NCI-H1694 (cell line): ENCODE measurements around the gene NR5A1.

ENCODE experiments used
- DNase-seq: peaks from one replicate; lab custom pipeline; 2025; lab: John Stamatoyannopoulos, UW

NR5A1 gene

DNA sequence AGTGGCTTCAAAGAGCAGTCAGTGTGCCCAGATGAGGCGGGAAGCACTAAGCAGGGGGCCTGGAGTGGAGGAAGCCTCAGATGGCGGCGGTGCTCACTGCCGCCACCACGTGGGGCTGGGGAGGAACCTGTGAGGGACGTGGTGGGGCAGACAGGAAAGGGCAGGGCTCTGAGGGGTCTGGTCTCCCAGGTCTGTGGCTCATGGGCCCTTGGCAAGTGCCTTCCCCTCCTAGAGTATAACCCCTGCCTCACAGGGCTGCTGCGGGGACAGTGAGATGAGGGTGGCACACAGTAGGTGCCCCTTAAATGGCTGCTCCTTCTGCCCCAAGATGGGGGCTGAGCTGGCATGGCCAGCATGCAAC, 26.6 kb downstream of the NR5A1 start:
- no peak for DNase-seq

- DNase-seq, result no peak
Observed at GRCh38 chr9:124479947-124480620, 27.1 kb downstream of the NR5A1 start.

DNA sequence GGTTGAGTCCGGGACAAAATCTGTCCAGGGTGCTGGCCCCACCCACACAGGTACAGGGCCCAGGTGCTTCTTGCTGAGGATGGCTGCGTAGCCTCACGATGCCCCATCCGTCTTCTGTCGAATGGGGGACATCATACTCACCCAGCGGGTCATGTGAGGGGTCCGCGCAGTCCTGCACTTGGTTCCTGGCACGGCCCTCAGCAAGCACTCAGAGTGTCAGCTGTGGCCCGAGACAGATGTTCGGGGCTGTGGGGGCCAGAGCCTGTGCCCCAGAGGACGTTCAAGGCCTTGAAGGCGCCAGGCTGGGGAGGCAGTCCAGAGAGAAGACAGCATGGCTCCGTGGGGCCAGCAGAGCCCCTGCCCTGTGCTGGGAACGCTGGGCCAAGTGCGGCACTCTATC, 27.8 kb downstream of the NR5A1 start:
- no peak for DNase-seq

DNA sequence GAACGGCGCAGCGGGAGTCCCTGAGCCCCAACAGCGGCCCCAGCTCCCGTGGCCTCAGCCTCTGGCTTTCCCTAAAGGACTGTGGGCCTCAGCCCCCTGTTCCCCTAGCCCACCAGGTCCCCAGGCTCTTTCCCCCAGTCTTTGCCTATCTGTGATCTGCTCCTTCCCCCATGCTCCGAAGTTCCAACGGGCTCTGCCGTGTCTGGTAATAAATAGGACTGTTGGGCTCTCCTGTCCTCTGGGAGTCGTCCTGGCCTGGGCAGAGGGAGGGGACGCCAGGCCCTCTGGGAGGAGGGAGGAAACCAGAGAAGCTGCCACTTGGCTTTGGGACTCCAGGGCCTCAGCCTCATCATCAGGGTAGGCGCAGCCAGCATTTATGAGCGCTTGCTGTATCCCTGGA, 28.8 kb downstream of the NR5A1 start:
- no peak for DNase-seq

DNA sequence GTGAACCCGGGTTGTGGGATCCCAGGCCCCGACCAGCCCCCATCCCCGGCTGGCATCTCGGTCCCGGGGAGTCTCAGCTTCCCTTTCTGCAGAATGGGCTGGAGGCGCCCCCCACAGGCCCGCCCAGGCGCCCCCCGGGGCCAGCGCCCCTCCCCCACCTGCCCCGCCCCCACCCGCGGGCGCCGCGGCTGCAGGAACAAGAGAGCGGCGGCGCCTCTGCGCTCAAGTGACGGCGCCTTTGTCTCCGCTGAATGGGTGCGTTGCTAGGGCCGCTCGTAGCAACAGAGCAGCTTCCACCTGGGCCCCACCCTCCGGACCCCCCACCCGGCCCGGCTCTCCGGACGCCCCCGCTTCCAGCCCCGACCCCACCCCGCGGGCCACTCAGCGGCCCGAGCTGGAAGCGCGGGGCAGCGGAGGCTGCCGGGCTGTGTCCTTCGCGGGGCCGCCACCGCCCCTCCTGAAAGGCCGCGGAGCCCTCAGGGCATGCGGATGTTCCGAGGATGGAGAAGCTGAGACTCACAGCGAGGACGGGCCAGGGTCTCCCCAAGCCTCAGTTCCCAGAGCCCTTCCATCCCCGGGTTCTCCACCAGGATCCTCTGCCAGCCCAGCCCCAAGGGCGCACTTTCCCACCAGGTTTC, 29.4 kb downstream of the NR5A1 start:
- no peak for DNase-seq

- DNase-seq, result no peak
Observed at GRCh38 chr9:124477211-124477647, 30.0 kb downstream of the NR5A1 start.

GRCh38 chr9:124475868-124476690, 31.1 kb downstream of the NR5A1 start:
- DNase-seq, result no peak

DNA sequence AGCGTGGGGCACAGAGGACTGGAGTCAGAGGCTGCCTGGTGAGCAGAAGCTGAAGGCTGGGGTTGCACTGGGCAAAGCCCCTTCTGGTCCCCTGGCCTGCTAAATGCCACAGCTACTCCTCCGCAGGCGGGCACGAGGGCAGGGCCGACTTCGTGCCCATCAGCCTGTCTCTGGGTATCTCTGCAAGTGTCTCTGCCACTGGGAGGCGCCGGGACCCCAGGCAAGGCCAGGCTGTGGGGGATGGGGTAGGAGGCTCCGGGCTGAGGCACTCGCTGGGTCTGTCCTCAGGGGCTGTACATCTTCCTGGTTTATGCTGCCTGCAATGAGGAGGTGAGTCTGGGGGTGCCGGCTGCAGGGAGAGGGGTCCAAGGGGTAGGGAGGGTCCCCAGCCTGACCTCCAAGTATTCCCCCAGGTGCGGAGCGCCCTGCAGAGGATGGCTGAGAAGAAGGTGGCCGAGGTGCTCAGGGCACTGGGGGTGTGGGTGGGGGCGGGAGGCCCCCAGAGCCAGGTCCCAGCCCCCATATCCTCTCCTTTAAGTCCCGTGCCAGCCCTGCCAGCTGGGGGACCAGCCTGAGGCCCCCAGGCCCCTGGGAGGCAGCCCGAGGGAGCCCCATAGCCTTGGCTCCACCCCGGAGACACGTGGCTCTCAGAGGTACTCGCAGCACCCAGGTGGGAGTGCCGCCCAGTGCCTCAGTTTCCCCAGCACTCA, 31.9 kb downstream of the NR5A1 start:
- DNase-seq, result no peak

DNA sequence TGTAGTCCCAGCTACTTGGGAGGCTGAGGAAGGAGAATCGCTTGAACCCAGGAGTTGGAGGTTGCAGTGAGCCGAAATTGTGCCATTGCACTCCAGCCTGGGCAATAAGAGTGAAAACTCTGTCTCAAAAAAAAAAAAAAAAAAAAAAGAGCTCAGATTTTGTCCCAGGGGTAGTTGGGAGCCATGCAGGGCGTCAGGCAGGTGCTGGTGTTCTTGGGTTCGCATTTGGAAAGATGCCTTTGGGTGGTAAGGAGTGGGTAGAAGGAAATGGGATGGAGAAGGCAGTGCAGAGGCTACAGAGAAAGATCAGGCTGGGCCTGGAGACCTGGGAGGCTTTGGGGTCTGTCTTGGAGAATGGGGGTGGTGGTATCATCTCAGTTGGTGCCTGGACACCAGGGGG, 33.0 kb downstream of the NR5A1 start:
- no peak for DNase-seq

- DNase-seq, result no peak
Observed at GRCh38 chr9:124473310-124473709, 33.9 kb downstream of the NR5A1 start.

DNA sequence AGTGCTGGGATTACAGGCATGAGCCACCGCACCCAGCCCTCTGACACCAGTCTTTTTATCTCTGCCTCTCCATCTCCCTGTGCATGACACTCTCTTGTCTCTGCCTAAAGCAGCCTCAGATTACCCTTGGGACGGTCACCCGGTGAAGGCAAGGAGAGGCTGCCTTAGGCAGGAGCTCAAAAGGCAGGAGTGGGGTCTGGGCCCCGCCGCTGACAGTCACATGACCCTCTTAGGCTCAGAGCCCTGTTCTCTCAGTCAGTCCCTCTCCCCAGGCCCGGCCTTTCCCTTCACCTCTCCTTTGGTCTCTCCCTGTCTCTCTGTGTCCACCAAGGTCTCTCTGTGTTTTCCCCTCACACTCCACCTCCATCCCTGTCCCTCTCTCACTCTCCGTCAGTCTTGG, 34.4 kb downstream of the NR5A1 start:
- DNase-seq, result no peak

- DNase-seq, result no peak
Observed at GRCh38 chr9:124471761-124472160, 35.4 kb downstream of the NR5A1 start.

DNA sequence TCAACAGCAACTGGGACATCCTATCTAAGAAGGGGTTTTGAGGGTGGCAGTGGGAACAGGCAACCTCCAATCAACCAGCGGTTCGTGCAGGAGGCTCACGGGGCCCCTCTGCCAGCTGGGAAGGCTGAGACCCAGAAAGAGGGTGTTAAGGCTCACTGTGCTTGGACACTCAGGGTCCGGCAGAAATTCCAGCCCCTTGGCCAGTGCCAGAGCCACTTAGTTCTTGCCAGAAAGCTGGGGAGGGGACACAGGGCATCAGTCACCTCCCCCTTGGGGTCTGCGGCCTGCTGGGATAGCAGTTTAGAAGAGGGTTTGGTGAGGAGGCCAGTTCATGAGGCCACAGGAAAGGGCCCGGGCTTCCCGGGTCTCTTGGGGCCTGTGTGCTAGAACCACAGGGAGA, 36.5 kb downstream of the NR5A1 start:
- DNase-seq, result no peak

- DNase-seq, result no peak
Observed at GRCh38 chr9:124470306-124470705, 36.9 kb downstream of the NR5A1 start.

DNA sequence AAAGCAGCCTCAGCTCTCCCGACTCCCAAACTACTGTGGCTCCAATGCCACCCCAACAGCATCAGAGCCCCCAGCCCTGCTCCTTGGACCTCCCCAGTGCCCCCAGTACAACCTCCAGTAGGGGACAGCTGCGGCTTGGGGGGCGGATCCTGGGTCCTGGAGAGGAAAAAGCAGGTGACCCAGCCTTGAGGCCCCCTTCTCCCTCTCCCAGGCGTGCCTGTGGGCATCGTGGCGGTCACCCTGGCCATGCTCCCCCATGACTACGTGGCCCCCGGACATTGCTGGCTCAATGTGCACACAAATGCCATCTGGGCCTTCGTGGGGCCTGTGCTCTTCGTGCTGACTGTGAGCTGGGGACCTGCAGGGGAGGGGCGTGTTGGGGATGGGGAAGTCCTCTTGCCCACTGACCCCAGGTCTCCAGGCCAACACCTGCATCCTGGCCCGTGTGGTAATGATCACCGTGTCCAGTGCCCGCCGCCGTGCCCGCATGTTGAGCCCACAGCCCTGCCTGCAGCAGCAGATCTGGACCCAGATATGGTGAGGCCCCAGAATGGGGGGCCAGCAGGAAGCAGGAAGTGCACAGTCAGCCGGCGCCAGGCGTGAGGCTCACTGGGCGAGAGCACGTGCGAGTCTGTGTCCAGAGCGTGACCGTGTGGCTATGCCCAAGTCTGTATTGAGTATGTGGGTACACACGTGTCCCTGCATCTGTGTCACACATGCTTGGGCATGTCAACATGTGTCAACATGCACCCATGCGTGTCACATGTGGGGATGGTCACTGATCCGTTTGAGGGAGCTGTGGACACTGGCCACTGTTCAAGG, 38.0 kb downstream of the NR5A1 start:
- no peak for DNase-seq

DNA sequence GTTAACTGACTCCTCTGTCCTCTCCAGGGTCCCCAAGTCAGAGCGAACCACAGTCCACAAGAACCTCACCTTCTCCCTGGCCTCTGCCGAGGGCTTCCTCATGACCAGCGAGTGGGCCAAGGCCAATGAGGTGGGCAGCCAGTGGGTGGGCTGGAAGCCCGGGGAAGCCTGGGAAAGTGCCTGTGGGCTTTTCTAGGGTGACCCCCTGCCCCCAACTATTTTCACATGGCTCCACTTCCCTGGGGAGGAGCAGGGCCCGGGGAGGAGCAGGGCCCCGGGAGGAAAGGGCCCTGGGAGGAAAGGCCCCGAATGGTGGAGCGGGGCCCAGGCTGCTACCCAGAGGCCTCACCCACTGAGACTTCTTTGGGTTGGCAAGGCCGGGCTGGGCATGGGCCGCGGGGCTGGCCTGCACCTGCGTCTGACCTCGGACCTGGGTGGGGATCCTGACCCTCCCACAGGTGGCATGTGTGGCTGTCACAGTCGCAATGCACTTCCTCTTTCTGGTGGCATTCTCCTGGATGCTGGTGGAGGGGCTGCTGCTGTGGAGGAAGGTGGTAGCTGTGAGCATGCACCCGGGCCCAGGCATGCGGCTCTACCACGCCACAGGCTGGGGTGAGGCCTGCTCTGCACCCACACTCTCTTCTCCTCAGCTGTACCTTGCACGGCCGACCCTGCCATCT, 39.0 kb downstream of the NR5A1 start:
- no peak for DNase-seq

- no peak for DNase-seq
Observed at GRCh38 chr9:124467410-124468060, 39.7 kb downstream of the NR5A1 start.

GRCh38 chr9:124465736-124466135, 41.5 kb downstream of the NR5A1 start:
- DNase-seq, result no peak

DNA sequence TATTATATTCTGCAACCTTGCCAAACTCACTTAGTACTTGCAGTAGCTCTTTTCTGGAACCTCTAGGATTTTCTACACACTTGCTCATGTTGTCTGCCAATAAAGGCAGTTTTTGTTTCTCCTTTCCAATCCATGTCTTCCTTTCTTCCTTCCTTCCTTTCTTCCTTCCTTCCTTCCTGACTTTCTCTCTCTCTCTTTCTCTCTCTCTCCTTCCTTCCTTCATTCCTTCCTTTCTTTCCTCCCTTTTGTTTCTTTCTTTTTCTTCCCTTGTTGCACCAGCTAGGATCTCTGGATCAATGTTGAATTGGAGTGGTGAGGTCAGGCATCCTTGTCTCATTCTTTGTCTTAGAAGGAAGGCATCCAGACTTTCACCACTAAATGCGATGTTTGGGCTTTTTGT, 44.5 kb downstream of the NR5A1 start:
- no peak for DNase-seq

DNA sequence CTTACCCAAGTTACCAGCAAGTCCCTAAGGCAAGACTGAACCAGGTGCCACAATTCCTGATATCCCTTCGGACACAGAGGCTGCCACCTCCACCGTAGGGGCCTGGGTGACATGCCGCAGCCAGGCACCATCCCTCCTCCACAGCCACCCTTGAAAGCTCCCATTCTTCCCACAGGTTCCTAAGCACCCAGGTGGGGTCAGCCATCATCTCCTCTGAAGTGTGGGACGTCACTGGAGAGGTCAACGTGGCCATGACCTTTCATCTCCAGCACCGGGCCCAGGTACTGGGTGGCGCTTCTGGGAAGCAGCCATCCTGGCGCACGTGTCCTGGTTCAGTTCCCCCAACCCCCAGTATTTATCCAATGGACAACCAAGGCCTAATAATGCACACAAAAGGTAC, 48.8 kb downstream of the NR5A1 start:
- no peak for DNase-seq
